NK-92 treated with Interleukin-12 subunit alpha and Interleukin-12 subunit beta, amount 100 ng/mL, for 24 hours (cell line): Measurements from ENCODE around the gene AGA.
A peak's percentile ranks its signal among the peaks of the same experiment; 100 is the strongest.

Experiments used
- DNase-seq: peaks from one replicate; lab custom pipeline; 2025; lab: John Stamatoyannopoulos, UW

Gene AGA

GRCh38 chr4:177441803-177442622 is at the start of gene AGA:
TSS of gene AGA (minus strand) at chr4:177442437. CDS start at chr4:177442375, 62 bp downstream.
- DNase-seq: peak; percentile 87

DNA sequence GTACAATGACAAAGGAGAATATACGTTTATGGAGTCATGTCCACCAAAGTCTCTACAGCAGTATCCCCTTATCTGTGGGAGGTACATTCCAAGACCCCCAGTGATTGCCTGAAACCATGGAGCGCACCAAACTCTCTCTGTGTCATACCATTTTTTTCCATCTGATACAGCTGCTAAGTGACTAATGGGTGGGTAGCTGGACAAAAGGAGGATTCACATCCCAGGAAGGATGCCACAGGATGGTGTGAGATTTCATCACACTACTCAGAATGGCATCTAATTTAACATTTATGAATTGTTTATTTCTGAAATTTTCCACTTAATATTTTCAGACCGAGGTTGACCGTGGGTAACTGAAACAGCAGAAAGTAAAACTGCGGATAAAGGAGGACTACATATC is 49.8 kb upstream of the AGA start:
- DNase-seq: no peak

DNA sequence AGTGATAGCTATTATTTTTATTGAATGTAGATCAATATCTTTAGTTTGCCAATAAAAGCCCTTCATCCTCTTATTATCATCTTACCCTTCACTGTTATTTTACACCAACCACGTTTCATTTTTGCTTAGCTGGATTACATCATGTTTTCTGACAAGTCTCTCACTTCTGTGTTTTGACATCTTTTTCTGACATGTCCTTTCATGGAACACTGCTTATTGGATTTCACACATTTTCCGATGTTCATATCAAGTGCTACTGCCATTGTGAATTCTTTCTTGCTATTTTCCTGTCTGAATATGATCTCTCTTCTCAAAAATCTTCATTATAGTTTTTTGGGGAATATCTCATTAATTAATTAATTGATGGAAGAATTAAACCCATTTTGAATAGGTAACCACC is 48.5 kb upstream of the AGA start:
- no peak for DNase-seq

DNA sequence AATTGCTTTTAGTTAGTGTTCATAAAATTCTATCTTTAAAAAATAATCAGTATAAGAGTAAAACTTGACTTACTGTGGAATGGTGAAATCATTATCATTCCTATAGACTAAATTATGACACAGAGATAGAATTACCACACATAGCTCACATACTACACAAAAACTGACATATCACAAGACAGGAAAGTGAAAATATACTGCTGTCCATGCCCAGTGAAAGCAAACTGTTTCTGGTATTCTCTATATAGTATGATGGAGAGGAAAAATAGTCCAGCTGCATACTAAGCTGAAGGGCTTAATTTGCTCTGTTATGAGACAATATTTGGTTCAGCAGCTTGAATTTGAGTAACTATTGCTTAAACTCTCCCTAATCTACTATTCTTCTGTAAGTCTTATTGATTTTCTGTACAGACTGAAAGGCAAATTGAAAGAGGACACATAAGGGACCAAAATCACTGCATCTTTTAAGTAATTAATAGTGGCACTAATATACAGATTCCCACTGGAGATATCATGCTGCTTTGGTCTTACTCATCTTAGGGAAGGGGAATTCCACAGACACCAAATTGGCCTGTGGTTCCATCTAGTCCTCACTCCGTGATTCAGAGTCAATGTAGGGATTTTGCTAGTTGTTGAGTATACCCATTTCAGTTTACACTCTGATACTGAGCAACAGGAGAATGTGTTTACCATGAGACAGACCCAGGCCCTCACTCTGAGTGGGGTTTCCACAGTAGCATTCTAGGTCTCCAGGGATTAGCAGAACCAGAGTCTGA is 47.4 kb upstream of the AGA start:
- DNase-seq: no peak

DNA sequence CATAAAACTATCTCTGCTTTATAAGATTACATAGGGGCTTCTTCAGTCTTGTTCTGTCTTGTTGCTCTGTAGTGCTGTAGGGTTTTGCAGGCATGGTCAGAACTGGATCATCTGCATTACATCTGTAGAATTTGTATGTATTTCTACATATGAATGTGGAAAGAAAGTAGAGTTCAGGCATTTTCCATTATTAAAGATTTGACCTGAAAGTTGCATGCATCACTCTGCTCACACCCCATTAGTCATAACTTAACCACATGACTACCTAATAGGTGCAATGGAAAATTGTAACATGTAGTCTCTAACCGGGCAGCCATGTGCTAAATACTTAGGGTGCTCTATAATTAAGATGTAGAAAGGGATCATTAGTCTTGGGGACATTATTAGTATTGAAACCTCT is 45.7 kb upstream of the AGA start:
- no peak for DNase-seq

DNA sequence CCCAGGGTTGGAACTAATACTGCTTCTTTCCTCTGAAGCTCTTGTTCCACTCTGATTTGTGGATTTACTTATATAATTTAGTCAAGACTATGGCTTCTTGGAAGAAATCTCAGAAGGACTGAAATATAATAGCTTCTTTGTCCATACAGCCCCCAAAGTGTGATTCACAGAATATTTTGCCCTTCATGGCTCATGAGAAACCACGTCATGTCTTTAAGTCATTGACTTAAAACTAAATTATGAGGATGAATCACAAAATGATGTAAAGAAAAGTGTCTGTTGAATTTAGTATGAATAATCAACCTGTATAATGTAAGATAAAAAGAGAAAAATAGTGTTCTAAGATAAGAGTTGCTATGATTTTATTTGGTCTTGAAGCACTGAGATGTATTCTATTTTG is 43.3 kb upstream of the AGA start:
- DNase-seq: no peak

DNA sequence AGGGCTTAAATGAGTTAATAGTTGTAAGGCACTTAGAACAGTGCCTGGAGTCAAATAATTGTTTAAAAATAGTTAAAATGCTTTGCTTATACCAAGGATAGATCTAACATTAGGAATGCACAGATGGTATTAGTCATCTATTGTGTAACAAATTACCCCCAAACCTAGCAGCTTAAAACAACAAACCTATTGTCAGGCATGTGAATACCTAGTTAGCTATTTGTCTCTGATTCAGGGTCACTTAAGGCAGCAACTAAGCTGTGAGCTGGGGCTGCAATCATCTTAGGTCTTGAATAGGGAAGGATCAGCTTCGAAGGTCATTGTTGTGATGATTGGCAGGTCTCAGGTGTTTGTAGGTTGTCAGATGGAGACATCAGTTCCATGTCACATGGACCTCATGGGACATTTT is 42.4 kb upstream of the AGA start:
- no peak for DNase-seq

DNA sequence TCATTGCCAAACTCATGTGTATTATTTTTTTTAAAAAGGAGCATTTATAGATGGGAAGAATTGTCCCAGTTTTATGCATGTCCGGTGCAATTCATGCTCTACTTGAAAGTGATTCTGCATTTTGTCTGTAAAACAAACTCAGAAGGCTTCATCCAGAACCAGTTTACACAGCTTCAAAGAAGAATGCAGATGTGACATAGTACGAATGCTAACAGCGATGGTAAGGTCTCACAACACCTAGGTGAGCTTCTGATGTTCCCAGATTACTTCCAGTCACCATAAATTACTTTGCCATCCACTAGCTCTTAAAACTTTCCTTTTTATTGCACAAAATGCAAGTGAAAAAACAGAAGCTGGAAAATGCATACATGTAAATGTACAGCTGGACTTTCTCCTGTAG is 41.5 kb upstream of the AGA start:
- no peak for DNase-seq

DNA sequence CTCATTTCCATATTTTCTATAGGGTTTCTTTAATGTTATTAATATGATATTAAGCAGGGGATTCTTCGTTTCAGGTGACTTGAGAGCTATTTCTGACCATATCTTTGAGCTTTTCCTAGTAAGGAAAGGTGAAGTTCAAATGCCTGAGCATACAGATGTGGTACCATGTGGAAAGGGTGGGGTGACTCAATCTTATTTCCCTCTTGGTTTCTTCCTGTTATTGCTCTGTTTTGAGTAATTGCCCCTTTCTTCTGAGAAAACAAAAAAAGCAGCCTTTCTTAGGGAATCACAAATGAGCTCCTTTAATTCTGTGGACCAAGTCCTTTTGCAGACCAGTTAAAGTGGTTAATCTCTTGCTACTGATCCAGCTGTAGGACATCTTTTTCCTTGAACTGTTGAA is 41.0 kb upstream of the AGA start:
- DNase-seq: no peak

DNA sequence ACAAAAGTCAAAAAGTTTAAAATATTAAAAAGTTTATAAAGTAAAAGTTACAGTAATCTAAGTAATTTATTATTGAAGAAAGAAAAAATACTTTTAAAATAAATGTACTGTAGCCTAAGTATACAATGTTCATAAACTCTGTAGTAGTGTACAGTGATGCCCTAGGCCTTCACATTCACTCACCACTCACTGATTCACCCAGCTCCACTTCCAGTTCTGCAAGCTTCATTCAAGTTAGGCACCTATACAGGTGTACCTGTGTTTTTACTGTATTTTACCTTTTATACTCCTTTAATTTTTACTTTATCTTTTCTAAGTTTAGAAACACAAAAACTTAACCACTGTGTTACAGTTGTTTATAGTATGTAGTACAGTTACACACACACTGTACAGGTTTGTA is 40.1 kb upstream of the AGA start:
- no peak for DNase-seq

GRCh38 chr4:177480795-177481194 is 38.6 kb upstream of the AGA start:
- DNase-seq: no peak

DNA sequence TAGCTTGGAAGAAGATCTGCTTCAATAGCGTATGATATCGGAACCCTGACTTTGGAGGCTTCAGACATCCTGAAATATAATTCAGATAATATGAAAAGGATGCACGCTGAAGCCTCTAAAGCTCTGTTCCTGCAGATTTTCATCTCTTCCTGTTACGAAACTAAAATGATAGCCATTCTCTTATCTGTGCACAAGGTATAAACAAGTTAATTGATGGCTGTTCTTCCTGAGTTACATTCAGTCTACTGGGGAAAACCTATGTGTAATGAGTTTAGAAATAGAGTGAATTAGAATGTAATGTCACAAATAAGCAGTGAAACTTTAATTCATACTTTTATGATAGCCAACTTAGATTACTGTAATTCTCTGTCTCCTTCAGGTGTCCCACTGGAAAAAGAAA is 36.8 kb upstream of the AGA start:
- DNase-seq: no peak

DNA sequence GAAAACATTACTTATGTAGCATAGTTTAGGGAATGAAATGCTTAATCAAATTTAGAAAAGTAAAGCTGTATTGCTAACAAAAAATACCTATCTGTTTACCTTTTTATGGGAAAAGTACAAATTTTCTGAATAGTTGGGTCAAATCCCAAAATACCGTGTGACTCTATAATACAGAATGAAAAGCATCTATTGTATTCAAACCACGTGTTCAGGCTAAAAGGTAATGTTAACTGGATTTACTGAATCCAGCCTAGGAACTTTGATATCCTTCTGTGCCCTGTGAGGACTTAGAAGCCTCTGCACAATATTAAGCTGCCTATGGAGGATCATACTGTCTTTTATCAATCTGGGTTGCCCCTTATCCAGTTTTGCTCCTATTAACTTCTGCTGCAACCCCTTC is 36.3 kb upstream of the AGA start:
- no peak for DNase-seq

DNA sequence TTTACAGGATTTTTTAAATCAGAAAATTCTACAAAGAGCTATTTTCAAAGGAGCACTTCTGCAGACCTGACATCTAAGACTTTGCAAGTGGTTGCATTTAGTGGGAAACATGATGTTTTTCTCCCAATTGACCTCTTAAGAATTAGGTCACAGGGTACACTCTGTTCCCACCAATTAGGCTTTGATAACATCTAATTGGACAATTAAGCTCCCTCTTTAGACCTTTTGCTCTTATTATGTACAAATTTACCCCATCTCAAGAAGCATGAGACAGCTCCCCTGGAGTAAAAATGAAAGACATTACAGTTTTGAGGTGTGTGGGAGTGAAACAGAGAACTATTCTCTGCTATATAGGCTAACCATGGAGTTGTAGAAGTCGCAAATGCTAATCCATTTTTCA is 31.8 kb upstream of the AGA start:
- DNase-seq: no peak

- no peak for DNase-seq
These were observed 21.8 kb upstream of the AGA start for GRCh38 chr4:177464026-177464425.

DNA sequence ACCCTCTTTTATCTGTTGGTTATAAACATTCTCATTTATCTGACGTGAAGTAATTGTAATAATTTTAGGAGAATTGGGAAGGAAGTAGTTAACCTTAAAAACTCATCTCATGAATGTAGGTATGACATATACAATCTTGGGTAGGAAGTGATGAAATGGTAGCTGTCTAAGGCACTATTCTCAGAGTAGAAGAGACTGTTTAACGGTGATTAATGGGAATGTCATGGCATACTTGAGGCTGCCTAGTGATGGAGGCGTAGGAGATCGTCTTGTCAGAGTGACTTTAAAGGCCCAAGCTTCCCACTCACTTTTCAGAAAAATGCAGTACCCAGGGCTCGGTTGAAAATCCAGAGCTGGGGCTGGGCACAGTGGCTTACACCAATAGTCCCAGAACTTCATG is 19.4 kb upstream of the AGA start:
- no peak for DNase-seq

DNA sequence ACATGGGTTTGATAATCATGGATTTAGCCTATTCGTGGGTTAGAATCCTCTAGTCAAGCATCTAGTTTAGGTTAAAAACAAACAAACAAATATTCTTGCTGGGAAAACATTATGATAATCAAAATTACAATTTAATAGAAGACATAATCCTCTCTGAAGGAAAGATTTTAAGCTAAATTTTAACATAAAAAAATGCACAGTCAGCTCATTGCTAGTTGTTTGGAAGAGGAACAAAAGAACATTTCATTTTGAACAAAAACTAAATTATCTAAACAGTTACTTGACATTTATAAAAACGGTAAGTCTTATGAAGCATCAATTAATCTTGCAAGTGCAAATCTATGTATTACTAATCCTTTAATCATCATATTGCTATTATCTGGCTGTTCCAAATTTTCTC is 18.2 kb upstream of the AGA start:
- no peak for DNase-seq

DNA sequence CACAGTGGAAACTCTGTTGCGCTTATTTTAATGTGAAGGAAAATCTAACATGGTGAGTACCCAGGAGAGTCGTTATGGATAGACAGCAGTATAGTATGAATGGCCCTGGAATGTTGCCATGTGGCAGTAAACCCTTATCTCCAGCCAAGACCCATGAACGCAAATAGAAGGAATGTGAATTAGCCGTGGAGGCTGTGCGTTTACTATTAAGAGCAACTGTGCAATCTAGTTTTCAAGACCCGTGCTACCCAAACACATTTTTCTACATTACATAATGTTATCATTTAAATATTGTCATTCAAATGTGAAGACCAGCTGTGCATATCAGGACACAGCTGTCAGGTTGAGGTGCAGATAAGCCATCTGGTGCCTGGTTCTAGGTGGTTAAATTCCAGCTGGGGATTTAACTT is 13.3 kb upstream of the AGA start:
- no peak for DNase-seq

GRCh38 chr4:177453116-177453515 is 10.9 kb upstream of the AGA start:
- DNase-seq: no peak

- DNase-seq: no peak
These were observed 8.9 kb upstream of the AGA start for GRCh38 chr4:177451108-177451500.

GRCh38 chr4:177450426-177451107 is 8.3 kb upstream of the AGA start:
- DNase-seq: no peak

DNA sequence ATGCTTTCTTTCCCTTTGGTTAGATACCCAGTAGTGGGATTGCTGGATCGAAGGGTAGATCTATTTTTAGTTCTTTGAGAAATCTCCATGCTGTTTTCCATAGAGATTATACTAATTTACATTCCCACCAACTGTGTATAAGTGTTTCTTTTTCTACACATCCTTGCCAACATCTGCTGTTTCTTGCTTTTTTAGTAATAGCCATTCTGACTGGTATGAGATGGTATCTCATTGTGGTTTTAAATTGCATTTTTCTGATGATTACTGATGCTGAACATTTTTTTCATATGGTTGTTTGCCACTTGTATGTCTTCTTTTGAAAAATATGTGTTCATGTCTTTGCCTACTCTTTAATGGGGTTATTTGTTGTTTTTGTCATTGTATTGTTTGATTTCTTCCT is 6.6 kb upstream of the AGA start:
- no peak for DNase-seq

DNA sequence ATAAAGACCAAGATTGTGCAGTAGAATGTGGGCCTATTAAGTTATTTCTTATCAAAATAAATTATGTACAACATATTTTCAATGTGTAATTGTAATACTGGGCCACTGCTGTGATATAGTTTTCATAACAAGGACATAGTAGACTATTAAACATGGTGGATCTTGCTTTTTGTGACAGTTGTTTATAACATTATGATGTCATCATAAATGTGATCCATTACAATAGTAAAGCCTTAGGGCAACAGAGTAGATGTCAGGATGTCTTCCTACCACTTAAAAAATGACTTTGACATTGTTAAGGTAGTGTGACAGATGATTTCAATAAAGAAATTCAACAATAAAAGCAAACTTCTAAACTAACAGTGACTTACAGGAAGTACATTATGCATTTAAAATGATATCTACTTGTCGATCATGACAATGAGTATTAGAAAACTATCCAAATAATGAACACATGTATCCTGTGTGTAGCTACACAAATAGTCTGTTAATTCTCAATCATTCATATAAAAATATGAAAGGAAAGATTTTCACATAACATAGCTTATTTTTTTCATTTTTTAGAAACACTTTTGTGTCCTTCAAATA is 5.3 kb upstream of the AGA start:
- DNase-seq: no peak
